Panc1 (cell line): ENCODE results near the gene FOXD1. TPM values are rescaled to one million over a fixed set of nuclear protein-coding genes. Genes with fewer than 3 reads are reported as not detected.

Source experiments
- ATAC-seq: fragments of 200-7000 bp; cut with Tn5 transposase; 2 replicates; pipeline ENCODE4 v1.9.1; 2020; ENCODE audit warnings: mild to moderate bottlenecking, moderate library complexity
- BruUV-seq: library from RNA; stranded (reverse); fragments of 400-500 nt; replicated peaks from 2 replicates; lab custom pipeline; 2021; lab: Mats Ljungman, UMichigan
- CTCF ChIA-PET: fragments of 300-600 bp; sonication (Branson Sonifier 250); formaldehyde crosslinking; loops from one replicate; lab custom pipeline; 2022; ENCODE audit warnings: antibody characterized with exemption; lab: Charles Lee
- POLR2A ChIA-PET: fragments of 300-600 bp; sonication (Branson Sonifier 250); formaldehyde crosslinking; loops from one replicate; lab custom pipeline; 2022; ENCODE audit warnings: antibody characterized with exemption; lab: Charles Lee
- DNase-seq: peaks from one replicate; pipeline ENCODE4 v3.0.0-alpha.2; 2010; ENCODE audit warnings: low read depth, low spot score
- H3K27ac ChIP-seq: 2 replicates; pipeline ENCODE4 v1.5.1; 2011; ENCODE audit warnings: mild to moderate bottlenecking, low read length, inconsistent platforms
- H3K27me3 ChIP-seq: fragments of 200-500 bp; sonication (Bioruptor generic); 2 replicates; pipeline ENCODE4 v1.6.0; 2014; ENCODE audit warnings: low read length, inconsistent platforms; ENCODE audit not compliant: control insufficient read depth, insufficient read depth
- H3K36me3 ChIP-seq: fragments of 200-500 bp; sonication (Bioruptor generic); 2 replicates; pipeline ENCODE4 v1.5.1; 2014; ENCODE audit warnings: inconsistent platforms, mild to moderate bottlenecking, low read length, moderate library complexity; ENCODE audit not compliant: control insufficient read depth, insufficient read depth
- H3K4me1 ChIP-seq: 2 replicates; pipeline ENCODE4 v1.5.1; 2011; ENCODE audit warnings: inconsistent platforms, mild to moderate bottlenecking, low read length, moderate library complexity; ENCODE audit not compliant: control insufficient read depth, insufficient read depth
- H3K4me3 ChIP-seq, 2 experiments: 2 replicates each; pipeline ENCODE4 v1.5.1; 2011 to 2012; ENCODE audit warnings: low read depth in 2 of 2, low read length in 2 of 2, mild to moderate bottlenecking in 2 of 2, inconsistent platforms in 1 of 2, moderate library complexity in 1 of 2
- H3K9me3 ChIP-seq: fragments of 200-500 bp; sonication (Bioruptor generic); 2 replicates; pipeline ENCODE4 v1.5.1; 2014; ENCODE audit warnings: low read depth, mild to moderate bottlenecking, inconsistent platforms, low read length, moderate library complexity; ENCODE audit not compliant: control insufficient read depth, insufficient read depth
- CTCF ChIP-seq: fragments of 450-650 bp; IDR thresholded peaks from 2 replicates; pipeline ENCODE4 v1.5.1; 2017; ENCODE audit warnings: mild to moderate bottlenecking
- POLR2AphosphoS5 ChIP-seq: IDR thresholded peaks from 2 replicates; pipeline ENCODE4 v1.6.1; 2012; ENCODE audit warnings: mild to moderate bottlenecking, low read depth, low read length, moderate library complexity
- REST ChIP-seq, 2 experiments: IDR thresholded peaks; 2 replicates each; pipeline ENCODE4 v1.6.1; 2011 to 2012; ENCODE audit warnings: low read depth in 2 of 2, control low read depth in 1 of 2, low read length in 1 of 2, mild to moderate bottlenecking in 1 of 2, moderate library complexity in 1 of 2; ENCODE audit not compliant: insufficient read depth in 1 of 2
- SIN3A ChIP-seq: IDR thresholded peaks from 2 replicates; pipeline ENCODE4 v1.6.1; 2012; ENCODE audit warnings: low read depth, mild to moderate bottlenecking, low read length, moderate library complexity, borderline replicate concordance; ENCODE audit not compliant: insufficient read depth
- TCF7L2 ChIP-seq: IDR thresholded peaks from 2 replicates; pipeline ENCODE4 v1.6.1; 2011; ENCODE audit warnings: mild to moderate bottlenecking, low read depth, low read length, inconsistent platforms
- in situ Hi-C: cut with HindIII; loops from 2 replicates; pipeline ENCODE4 v1.10.0; 2016; ENCODE audit warnings: low sequenced_read_pairs, low pct_unique_long_range_greater_than_20kb
- intact Hi-C: fragments of 100-400 bp; cut with micrococcal nuclease; formaldehyde crosslinking; loops from one replicate; pipeline ENCODE4 v1.10.0; 2022; ENCODE audit not compliant: unreplicated experiment
- total RNA-seq: library from RNA; stranded (reverse); gene quantifications from one replicate; pipeline ENCODE4 v1.2.1, GENCODE V29; 2021; ENCODE audit not compliant: unreplicated experiment

FOXD1 gene
- total RNA-seq, 1 experiment from 2014 or later = 63.3 TPM

- Histone ChIP-seq H3K27me3 (no peaks in the 10 kb centered on the region), H3K4me3 (no peak overlapping the region), H3K4me1 (no peaks in the 10 kb centered on the region), H3K36me3 (no peaks in the 10 kb centered on the region), H3K9me3 (no peaks in the 10 kb centered on the region), H3K27ac (no peak overlapping the region)
- DNase-seq (no peak), ATAC-seq (no peak)
- TF ChIP-seq REST (IDR thresholded peaks at IDR 0.05; ENCODE audit: insufficient read depth in 1 of 2, low read depth in 2 of 2, low read length in 1 of 2) (no peak), SIN3A (no peak), TCF7L2 (no peak), POLR2AphosphoS5 (no peak), CTCF (no peak)
- intact Hi-C loops = no loop called here
- ChIA-PET CTCF (no interaction called here), POLR2A (interaction anchor here (0.6 kb wide), 1 partner anchor 78 kb away, joined by 3 read pairs; no protein-coding TSS in a partner anchor)
- in situ Hi-C loops = no loop called here
- BruUV-seq = no TSS peak
Observed at GRCh38 chr5:73482383-73483136, 34.0 kb upstream of the FOXD1 start.

GRCh38 chr5:73480500-73480899, 31.9 kb upstream of the FOXD1 start:
- no peak overlapping the region for H3K27ac ChIP-seq
- DNase-seq (no peak), ATAC-seq (no peak)
- intact Hi-C loops (no loop called here), in situ Hi-C loops (no loop called here)
- H3K36me3 ChIP-seq = no peaks in the 10 kb centered on the region
- no peaks in the 10 kb centered on the region for H3K27me3 ChIP-seq
- H3K4me1 ChIP-seq = no peaks in the 10 kb centered on the region
- no peak overlapping the region for H3K4me3 ChIP-seq
- no peaks in the 10 kb centered on the region for H3K9me3 ChIP-seq
- BruUV-seq = no TSS peak
- CTCF ChIA-PET = no interaction called here
- POLR2A ChIA-PET = no interaction called here
- TF ChIP-seq POLR2AphosphoS5 (no peak), CTCF (no peak), SIN3A (no peak), TCF7L2 (no peak), REST (IDR thresholded peaks at IDR 0.05; ENCODE audit: insufficient read depth in 1 of 2, low read depth in 2 of 2, low read length in 1 of 2) (no peak)
